ENCODE results near the gene RXRG.

RXRG gene

GRCh38 chr1:165387505-165387904, 57.4 kb downstream of the RXRG start:
- in situ Hi-C loops (cut with MboI; ENCODE audit: low pct_unique_long_range_greater_than_20kb, low sequenced_read_pairs, unreplicated experiment) = loop anchor here (25.0 kb wide), 3 partner anchors 325 to 1100 kb away; no protein-coding TSS in a partner anchor
- no peak for TF ChIP-seq CTCF (IDR thresholded peaks at IDR 0.05; ENCODE audit: extremely low read depth, insufficient read depth, missing control alignments)
- DNase-seq (ENCODE audit: low spot score) = no peak

GRCh38 chr1:165383599-165384405, 61.1 kb downstream of the RXRG start:
- TF ChIP-seq CTCF (IDR thresholded peaks at IDR 0.05; ENCODE audit: extremely low read depth, insufficient read depth, missing control alignments) = no peak
- DNase-seq (ENCODE audit: low spot score) = no peak
- in situ Hi-C loops (cut with MboI; ENCODE audit: low pct_unique_long_range_greater_than_20kb, low sequenced_read_pairs, unreplicated experiment) = loop anchor here (25.0 kb wide), 3 partner anchors 328 to 1103 kb away; no protein-coding TSS in a partner anchor

GRCh38 chr1:165383067-165383466, 61.9 kb downstream of the RXRG start:
- TF ChIP-seq CTCF (IDR thresholded peaks at IDR 0.05; ENCODE audit: extremely low read depth, insufficient read depth, missing control alignments) = no peak
- DNase-seq (ENCODE audit: low spot score) = no peak
- in situ Hi-C loops (cut with MboI; ENCODE audit: low pct_unique_long_range_greater_than_20kb, low sequenced_read_pairs, unreplicated experiment) = loop anchor here (25.0 kb wide), 3 partner anchors 329 to 1104 kb away; no protein-coding TSS in a partner anchor

- TF ChIP-seq CTCF (IDR thresholded peaks at IDR 0.05; ENCODE audit: extremely low read depth, insufficient read depth, missing control alignments) = no peak
- in situ Hi-C loops (cut with MboI; ENCODE audit: low pct_unique_long_range_greater_than_20kb, low sequenced_read_pairs, unreplicated experiment) = loop anchor here (25.0 kb wide), 3 partner anchors 330 to 1105 kb away; no protein-coding TSS in a partner anchor
- DNase-seq (ENCODE audit: low spot score) = no peak
Observed at GRCh38 chr1:165381745-165382505, 63.0 kb downstream of the RXRG start.

- no peak for TF ChIP-seq CTCF (IDR thresholded peaks at IDR 0.05; ENCODE audit: extremely low read depth, insufficient read depth, missing control alignments)
- in situ Hi-C loops (cut with MboI; ENCODE audit: low pct_unique_long_range_greater_than_20kb, low sequenced_read_pairs, unreplicated experiment) = loop anchor here (25.0 kb wide), 3 partner anchors 335 to 1110 kb away; no protein-coding TSS in a partner anchor
- no peak for DNase-seq (ENCODE audit: low spot score)
Observed at GRCh38 chr1:165376811-165377311, 68.1 kb downstream of the RXRG start.

GRCh38 chr1:165376041-165376810, 68.7 kb downstream of the RXRG start:
- in situ Hi-C loops (cut with MboI; ENCODE audit: low pct_unique_long_range_greater_than_20kb, low sequenced_read_pairs, unreplicated experiment) = loop anchor here (25.0 kb wide), 3 partner anchors 336 to 1111 kb away; no protein-coding TSS in a partner anchor
- DNase-seq (ENCODE audit: low spot score) = peak; percentile 49
- no peak for TF ChIP-seq CTCF (IDR thresholded peaks at IDR 0.05; ENCODE audit: extremely low read depth, insufficient read depth, missing control alignments)

All from GM13977 (cell line).